Naive thymus-derived CD4-positive, alpha-beta T cell (primary cell): ENCODE data around the gene PLPP1. TPM values are rescaled to one million over a fixed set of nuclear protein-coding genes. Genes with fewer than 3 reads are reported as not detected.

Experiments
- ATAC-seq: fragments of 150-1000 bp; cut with Tn5 transposase; 2 replicates; pipeline ENCODE4 v1.10.0; 2021; ENCODE audit warnings: mild to moderate bottlenecking, moderate library complexity
- CTCF ChIA-PET: fragments of 350-600 bp; sonication (Branson Sonifier 250); formaldehyde crosslinking; loops from one replicate; lab custom pipeline; 2021; ENCODE audit warnings: antibody characterized with exemption; lab: Charles Lee
- POLR2A ChIA-PET: fragments of 350-600 bp; sonication (Branson Sonifier 250); formaldehyde crosslinking; loops from one replicate; lab custom pipeline; 2021; ENCODE audit warnings: antibody characterized with exemption, inconsistent platforms; lab: Charles Lee
- DNase-seq, 9 donors: peaks; one replicate each; pipeline versions ENCODE4 v3.0.0 to v3.0.0-alpha.2; 2020 to 2022; ENCODE audit warnings: mixed read lengths in 1 of 9
- H3K27ac ChIP-seq: one replicate; pipeline ENCODE4 v1.7.0; 2013; ENCODE audit warnings: mild to moderate bottlenecking, low read depth, low read length, moderate library complexity
- H3K27me3 ChIP-seq, 2 donors: one replicate each; pipeline ENCODE4 v1.7.0; 2013; ENCODE audit warnings: low read length in 2 of 2, mild to moderate bottlenecking in 2 of 2, moderate library complexity in 2 of 2; ENCODE audit not compliant: control insufficient read depth in 2 of 2, insufficient read depth in 2 of 2
- H3K36me3 ChIP-seq, 3 experiments: 1 replicate in 2 of 3; 2 replicates in 1 of 3; pipeline ENCODE4 v1.7.0; 2013; ENCODE audit warnings: low read length in 3 of 3, mild to moderate bottlenecking in 3 of 3, moderate library complexity in 1 of 3; ENCODE audit not compliant: insufficient read depth in 3 of 3, control insufficient read depth in 2 of 3
- H3K4me1 ChIP-seq, 2 donors: one replicate each; pipeline ENCODE4 v1.7.0; 2013; ENCODE audit warnings: low read length in 2 of 2, mild to moderate bottlenecking in 2 of 2, moderate library complexity in 1 of 2; ENCODE audit not compliant: control insufficient read depth in 2 of 2, insufficient read depth in 2 of 2
- H3K4me3 ChIP-seq: 2 replicates; pipeline ENCODE4 v1.7.0; 2013; ENCODE audit warnings: mild to moderate bottlenecking, low read length
- H3K9me3 ChIP-seq, 3 experiments: 1 replicate in 2 of 3; 2 replicates in 1 of 3; pipeline ENCODE4 v1.7.0; 2013; ENCODE audit warnings: low read length in 3 of 3; ENCODE audit not compliant: control insufficient read depth in 2 of 3
- H3K27ac Mint-ChIP-seq, 9 donors: one replicate each; pipeline ENCODE4 v1.8.0; 2020 to 2022; ENCODE audit warnings: mixed read lengths in 9 of 9, mild to moderate bottlenecking in 8 of 9, moderate library complexity in 5 of 9, inconsistent platforms in 2 of 9
- H3K27me3 Mint-ChIP-seq, 5 donors: one replicate each; pipeline ENCODE4 v1.8.0; 2021 to 2022; ENCODE audit warnings: mixed read lengths in 5 of 5, mild to moderate bottlenecking in 1 of 5
- H3K36me3 Mint-ChIP-seq, 5 donors: one replicate each; pipeline ENCODE4 v1.8.0; 2020 to 2022; ENCODE audit warnings: mixed read lengths in 5 of 5, mild to moderate bottlenecking in 3 of 5, inconsistent platforms in 1 of 5
- H3K4me1 Mint-ChIP-seq, 7 donors: one replicate each; pipeline ENCODE4 v1.8.0; 2020 to 2022; ENCODE audit warnings: mixed read lengths in 7 of 7, mild to moderate bottlenecking in 3 of 7, inconsistent platforms in 1 of 7
- H3K4me3 Mint-ChIP-seq, 10 donors: one replicate each; pipeline ENCODE4 v1.8.0; 2020 to 2022; ENCODE audit warnings: mild to moderate bottlenecking in 10 of 10, mixed read lengths in 10 of 10, moderate library complexity in 6 of 10, inconsistent platforms in 2 of 10
- H3K9me3 Mint-ChIP-seq, 11 donors: one replicate each; pipeline ENCODE4 v1.8.0; 2020 to 2022; ENCODE audit warnings: mixed read lengths in 11 of 11, mild to moderate bottlenecking in 4 of 11, inconsistent platforms in 1 of 11, moderate library complexity in 1 of 11
- intact Hi-C, 2 donors: fragments of 100-400 bp; cut with micrococcal nuclease; formaldehyde crosslinking; loops; one replicate each; pipeline ENCODE4 v1.15.1; 2023
- polyA plus RNA-seq, 2 donors: library from polyadenylated mRNA; unstranded; fragments of 300-500 nt; fragmentation: Illumina TruSeq; gene quantifications; one replicate each; pipeline ENCODE4 v1.2.3, GENCODE V29; 2021
- total RNA-seq, 6 experiments: library from RNA in 5 of 6; stranded (reverse) in 5 of 6; gene quantifications; 1 replicate in 5 of 6; 2 replicates in 1 of 6; pipeline ENCODE4 v1.2.3 and lab custom pipeline; 2021 to 2026

Gene PLPP1
- total and polyA plus RNA-seq, 7 experiments from 2014 or later: 8.0 to 31.3 (median 12.9) TPM

GRCh38 chr5:55407984-55408383 is 126.8 kb downstream of the PLPP1 start:
- no peaks in the 10 kb centered on the region for H3K4me1 ChIP-seq
- CTCF ChIA-PET: interaction anchor here (1.0 kb wide), 1 partner anchor 11 kb away, joined by 3 read pairs; no protein-coding TSS in a partner anchor
- H3K27ac Mint-ChIP-seq: peak overlapping the region in 3 of 9 donors; percentile 9 to 60 (median 37)

GRCh38 chr5:55407059-55407684 is 127.6 kb downstream of the PLPP1 start:
- H3K27ac Mint-ChIP-seq: peak overlapping the region in 2 of 9 donors; percentile 20 to 36
- peaks cover 0 to 2% (median 0%) of the 10 kb centered on the region in 11 donors for H3K9me3 Mint-ChIP-seq
- CTCF ChIA-PET: interaction anchor here (1.7 to 3.0 kb wide), 2 partner anchors 283 to 285 kb away, joined by 4 to 22 read pairs; no protein-coding TSS in a partner anchor
- no peak overlapping the region for H3K27ac ChIP-seq
- no peaks in the 10 kb centered on the region for H3K27me3 Mint-ChIP-seq
- DNase-seq (peak in 6 of 9 donors; percentile 4 to 34 (median 16)), ATAC-seq (peak; percentile 42)
- H3K4me3 Mint-ChIP-seq: no peak overlapping the region
- H3K27me3 ChIP-seq: no peaks in the 10 kb centered on the region
- peaks cover 6 to 40% (median 18%) of the 10 kb centered on the region in 5 donors for H3K36me3 Mint-ChIP-seq
- POLR2A ChIA-PET: no interaction called here
- no peaks in the 10 kb centered on the region for H3K4me1 ChIP-seq
- H3K9me3 ChIP-seq: no peaks in the 10 kb centered on the region
- peaks cover 5 to 47% (median 10%) of the 10 kb centered on the region in 3 experiments for H3K36me3 ChIP-seq
- no peak overlapping the region for H3K4me3 ChIP-seq
- H3K4me1 Mint-ChIP-seq: peaks cover 6 to 23% (median 12%) of the 10 kb centered on the region in 7 donors
- intact Hi-C loops: loop anchor here (1.0 to 5.0 kb wide), 2 partner anchors 235 to 285 kb away; partner anchors contain the start of gene CDC20B (in 1 of the 2)

More at GRCh38 chr5:55407984-55408383, 126.8 kb downstream of the PLPP1 start:
- Histone ChIP-seq H3K27ac (no peak overlapping the region), H3K27me3 (no peaks in the 10 kb centered on the region), H3K4me3 (no peak overlapping the region), H3K36me3 (peaks cover 5 to 42% (median 10%) of the 10 kb centered on the region in 3 experiments), H3K9me3 (no peaks in the 10 kb centered on the region)
- POLR2A ChIA-PET: no interaction called here
- Mint-ChIP-seq H3K4me1 (peaks cover 6 to 27% (median 12%) of the 10 kb centered on the region in 7 donors), H3K27me3 (no peaks in the 10 kb centered on the region), H3K36me3 (peaks cover 6 to 44% (median 18%) of the 10 kb centered on the region in 5 donors), H3K4me3 (no peak overlapping the region), H3K9me3 (peaks cover 0 to 2% (median 0%) of the 10 kb centered on the region in 11 donors)
- DNase-seq (no peak), ATAC-seq (no peak)
- intact Hi-C loops: loop anchor here (1.0 to 5.0 kb wide), 2 partner anchors 236 to 284 kb away; partner anchors contain the start of gene CDC20B (in 1 of the 2)

- H3K36me3 ChIP-seq: peaks cover 5 to 56% (median 10%) of the 10 kb centered on the region in 3 experiments
- H3K36me3 Mint-ChIP-seq: peaks cover 15 to 47% (median 22%) of the 10 kb centered on the region in 5 donors
- H3K27me3 ChIP-seq: no peaks in the 10 kb centered on the region
- peaks cover 0 to 14% (median 8%) of the 10 kb centered on the region in 7 donors for H3K4me1 Mint-ChIP-seq
- peak overlapping the region in 1 of 9 donors; percentile 26 for H3K27ac Mint-ChIP-seq
- intact Hi-C loops: loop anchor here in 1 of 2 donors (5.0 kb wide), 1 partner anchor 234 kb away; the partner anchor contains the start of gene CDC20B
- ChIA-PET CTCF (interaction anchor here (1.7 to 3.0 kb wide), 2 partner anchors 283 to 286 kb away, joined by 4 to 22 read pairs; no protein-coding TSS in a partner anchor), POLR2A (interaction anchor here (1.1 kb wide), 1 partner anchor 9 kb away, joined by 4 read pairs; no protein-coding TSS in a partner anchor)
- no peaks in the 10 kb centered on the region for H3K4me1 ChIP-seq
- no peak overlapping the region for H3K4me3 ChIP-seq
- no peak overlapping the region for H3K27ac ChIP-seq
- H3K27me3 Mint-ChIP-seq: no peaks in the 10 kb centered on the region
- H3K9me3 Mint-ChIP-seq: peaks cover 0 to 2% (median 0%) of the 10 kb centered on the region in 11 donors
- H3K9me3 ChIP-seq: no peaks in the 10 kb centered on the region
- DNase-seq (no peak), ATAC-seq (no peak)
- no peak overlapping the region for H3K4me3 Mint-ChIP-seq
Measured at GRCh38 chr5:55406292-55406691, 128.5 kb downstream of the PLPP1 start.

DNA sequence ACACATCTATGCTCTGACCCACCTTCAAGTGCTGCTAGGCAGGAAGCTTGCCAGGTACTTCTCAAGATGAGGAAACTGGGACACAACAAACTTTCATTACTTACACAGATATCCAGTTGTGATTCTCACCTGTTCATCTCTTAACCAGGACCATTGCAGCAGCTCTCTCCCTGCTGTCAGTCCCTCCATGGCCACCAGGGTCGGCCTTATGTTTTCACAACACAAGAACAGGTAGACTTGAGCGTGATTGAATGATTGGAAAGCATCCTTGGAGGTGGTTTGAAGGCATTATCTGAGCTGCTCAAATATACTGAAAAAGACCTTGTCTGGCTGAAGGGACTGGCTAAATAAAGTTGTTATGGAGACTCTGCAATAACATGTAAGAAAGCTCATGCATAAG is 132.6 kb downstream of the PLPP1 start:
- no peak for ATAC-seq
- Mint-ChIP-seq H3K9me3 (no peaks in the 10 kb centered on the region), H3K4me3 (no peak overlapping the region), H3K27me3 (no peaks in the 10 kb centered on the region), H3K27ac (peak overlapping the region in 1 of 9 donors; percentile 16), H3K36me3 (peaks cover 12 to 37% (median 16%) of the 10 kb centered on the region in 5 donors), H3K4me1 (peaks cover 0 to 7% (median 0%) of the 10 kb centered on the region in 7 donors)
- POLR2A ChIA-PET: no interaction called here
- no peaks in the 10 kb centered on the region for H3K4me1 ChIP-seq
- H3K27ac ChIP-seq: no peak overlapping the region
- no peak overlapping the region for H3K4me3 ChIP-seq
- no peaks in the 10 kb centered on the region for H3K9me3 ChIP-seq
- peaks cover 5 to 74% (median 10%) of the 10 kb centered on the region in 3 experiments for H3K36me3 ChIP-seq
- no peak for DNase-seq
- no peaks in the 10 kb centered on the region for H3K27me3 ChIP-seq
- intact Hi-C loops: no loop called here
- CTCF ChIA-PET: interaction anchor here (0.6 kb wide), 1 partner anchor 869 kb away, joined by 3 read pairs; no protein-coding TSS in a partner anchor

DNA sequence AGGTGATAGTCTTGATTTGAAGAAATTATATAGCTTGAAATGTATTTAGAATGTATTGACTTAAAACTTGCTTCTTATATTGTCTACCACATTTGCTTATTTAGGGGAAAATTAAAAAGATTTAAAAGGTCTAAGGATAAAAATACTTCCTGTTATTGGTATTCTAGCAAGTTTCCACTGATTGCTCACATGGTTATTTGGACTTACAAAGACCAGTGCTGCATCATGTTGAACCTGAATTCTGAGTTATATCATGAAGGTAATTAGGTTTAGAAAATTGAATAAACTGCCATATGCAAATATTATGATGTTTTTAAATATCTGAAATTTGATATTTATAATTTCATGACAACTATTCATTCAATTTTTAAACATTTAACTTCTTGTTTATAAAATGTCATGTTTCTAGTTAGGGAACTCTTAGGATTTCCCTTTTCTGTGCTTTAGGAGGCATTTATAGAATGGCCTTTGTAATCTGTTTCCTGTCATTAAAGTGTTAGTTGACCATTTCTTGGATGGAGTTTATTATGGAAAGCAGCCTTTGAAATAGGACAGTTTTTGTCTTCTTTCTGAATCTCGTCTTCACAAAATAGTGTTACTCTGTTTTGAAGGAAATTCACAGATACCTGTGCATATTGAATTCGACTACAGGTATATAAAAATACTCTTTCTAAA is 141.1 kb downstream of the PLPP1 start:
- Histone ChIP-seq H3K9me3 (peaks cover 0 to 3% (median 0%) of the 10 kb centered on the region in 3 experiments), H3K27ac (no peak overlapping the region), H3K36me3 (peaks cover 0 to 42% (median 0%) of the 10 kb centered on the region in 3 experiments), H3K27me3 (no peaks in the 10 kb centered on the region), H3K4me1 (no peaks in the 10 kb centered on the region), H3K4me3 (no peak overlapping the region)
- Mint-ChIP-seq H3K4me3 (no peak overlapping the region), H3K9me3 (peaks cover 0 to 16% (median 3%) of the 10 kb centered on the region in 11 donors), H3K36me3 (peaks cover 10 to 68% (median 50%) of the 10 kb centered on the region in 5 donors), H3K27me3 (no peaks in the 10 kb centered on the region), H3K27ac (peak overlapping the region in 2 of 9 donors; percentile 10 to 48), H3K4me1 (peaks cover 2 to 11% (median 8%) of the 10 kb centered on the region in 7 donors)
- POLR2A ChIA-PET: no interaction called here
- CTCF ChIA-PET: interaction anchor here (0.5 kb wide), 1 partner anchor 315 kb away, joined by 4 read pairs; no protein-coding TSS in a partner anchor
- intact Hi-C loops: no loop called here
- DNase-seq: no peak
- ATAC-seq: no peak

DNA sequence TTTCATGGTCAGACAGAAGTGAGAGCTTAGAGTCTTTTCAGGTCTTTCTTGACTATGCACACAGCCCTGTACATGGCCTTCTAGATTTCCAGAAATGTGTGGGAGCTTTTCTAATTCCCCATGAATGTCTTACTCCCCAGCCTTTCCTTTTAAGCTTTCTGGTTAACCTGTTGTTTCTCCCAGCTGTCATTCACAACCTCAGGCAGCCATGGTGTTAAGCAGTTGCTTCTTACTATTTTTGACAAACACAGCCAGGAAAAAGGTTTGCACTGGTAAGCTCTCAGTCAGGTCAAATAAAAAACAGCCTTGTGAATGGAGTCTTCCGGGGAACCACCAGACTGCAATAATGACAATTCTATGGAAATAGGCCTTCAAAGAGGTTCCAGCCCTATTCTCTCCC is 142.1 kb downstream of the PLPP1 start:
- ChIA-PET CTCF (interaction anchor here (0.5 kb wide), 1 partner anchor 316 kb away, joined by 4 read pairs; no protein-coding TSS in a partner anchor), POLR2A (no interaction called here)

More for the DNA sequence above, 142.1 kb downstream of the PLPP1 start:
- Histone ChIP-seq H3K4me3 (no peak overlapping the region), H3K4me1 (no peaks in the 10 kb centered on the region), H3K9me3 (peaks cover 0 to 3% (median 0%) of the 10 kb centered on the region in 3 experiments), H3K36me3 (peaks cover 0 to 40% (median 0%) of the 10 kb centered on the region in 3 experiments), H3K27me3 (no peaks in the 10 kb centered on the region), H3K27ac (no peak overlapping the region)
- Mint-ChIP-seq H3K36me3 (peaks cover 10 to 76% (median 50%) of the 10 kb centered on the region in 5 donors), H3K27me3 (no peaks in the 10 kb centered on the region), H3K4me3 (no peak overlapping the region), H3K4me1 (peaks cover 2 to 11% (median 8%) of the 10 kb centered on the region in 7 donors), H3K9me3 (peaks cover 0 to 16% (median 3%) of the 10 kb centered on the region in 11 donors), H3K27ac (no peak overlapping the region)
- intact Hi-C loops: no loop called here
- no peak for ATAC-seq
- DNase-seq: no peak
